Measurements from ENCODE around the gene FRMD4A. TPM values are rescaled to one million over a fixed set of nuclear protein-coding genes. Genes with fewer than 3 reads are reported as not detected.

FRMD4A gene
- total RNA-seq, 1 experiment from 2014 or later: 7.1 TPM

DNA sequence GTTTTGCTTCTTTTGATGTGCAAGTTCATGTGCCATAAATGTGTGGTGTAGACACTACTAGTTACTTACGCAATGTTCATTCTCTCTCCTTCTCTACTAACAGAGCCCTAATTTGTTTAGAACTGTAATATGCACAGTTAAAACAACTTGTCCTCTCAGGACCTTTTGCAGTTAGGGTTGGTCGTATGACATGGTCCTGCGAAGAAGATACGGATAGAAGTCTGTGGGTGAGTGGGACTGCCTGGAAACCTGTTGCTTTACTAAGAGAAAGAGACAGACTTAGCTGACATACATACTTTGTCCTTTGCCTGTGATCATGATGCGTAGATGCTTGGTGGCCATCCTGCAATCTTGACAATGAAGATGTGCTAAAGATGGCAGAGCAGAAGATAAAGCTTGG is 692.8 kb downstream of the FRMD4A start:
- ChIA-PET POLR2A (ENCODE audit: unreplicated experiment) (no interaction called here), CTCF (no interaction called here)
- H3K27me3 ChIP-seq (ENCODE audit: low read length): no peaks in the 10 kb centered on the region
- peaks cover 15% of the 10 kb centered on the region for H3K4me1 ChIP-seq (ENCODE audit: insufficient read depth, low read length)
- H2AFZ ChIP-seq (ENCODE audit: low read length): no peak overlapping the region
- ATAC-seq (no peak), DNase-seq (no peak)
- no peak overlapping the region for H3K4me3 ChIP-seq (ENCODE audit: low read length)
- H3K9me2 ChIP-seq (replicated peaks; ENCODE audit: low read length): no peaks in the 10 kb centered on the region
- intact Hi-C loops (cut with micrococcal nuclease): no loop called here
- H3K9ac ChIP-seq (ENCODE audit: low read length): no peak overlapping the region
- no peaks in the 10 kb centered on the region for H3K79me2 ChIP-seq (ENCODE audit: low read length)
- no peak overlapping the region for H3K27ac ChIP-seq (ENCODE audit: low read length)
- H4K20me1 ChIP-seq (ENCODE audit: low read length): no peaks in the 10 kb centered on the region
- TF ChIP-seq EZH2phosphoT487 (IDR thresholded peaks at IDR 0.05; ENCODE audit: borderline replicate concordance, low read length): no peak
- no peak for TF ChIP-seq CTCF (conservative IDR thresholded peaks at IDR 0.05; ENCODE audit: low read depth, low read length)
- TF ChIP-seq EZH2 (IDR thresholded peaks at IDR 0.05; ENCODE audit: low read length, unreplicated experiment): no peak
- H3F3A ChIP-seq (ENCODE audit: low read length, unreplicated experiment): no peaks in the 10 kb centered on the region
- H3K36me3 ChIP-seq (ENCODE audit: low read depth, low read length): peaks cover 9% of the 10 kb centered on the region
- no peak overlapping the region for H3K4me2 ChIP-seq (ENCODE audit: low read length)
- no TSS peak for BruUV-seq (replicated peaks)
- no peaks in the 10 kb centered on the region for H3K9me3 ChIP-seq (ENCODE audit: low read length)

GRCh38 chr10:13637303-13637856 is 693.3 kb downstream of the FRMD4A start:
- H3K36me3 ChIP-seq (ENCODE audit: low read depth, low read length): peaks cover 6% of the 10 kb centered on the region
- H3K9me3 ChIP-seq (ENCODE audit: low read length): no peaks in the 10 kb centered on the region
- no peak overlapping the region for H3K4me2 ChIP-seq (ENCODE audit: low read length)
- ChIA-PET POLR2A (ENCODE audit: unreplicated experiment) (no interaction called here), CTCF (no interaction called here)
- no peaks in the 10 kb centered on the region for H3K79me2 ChIP-seq (ENCODE audit: low read length)
- no peak overlapping the region for H3K9ac ChIP-seq (ENCODE audit: low read length)
- peaks cover 15% of the 10 kb centered on the region for H3K4me1 ChIP-seq (ENCODE audit: insufficient read depth, low read length)
- intact Hi-C loops (cut with micrococcal nuclease): no loop called here
- no peak overlapping the region for H3K4me3 ChIP-seq (ENCODE audit: low read length)
- H3K9me2 ChIP-seq (replicated peaks; ENCODE audit: low read length): no peaks in the 10 kb centered on the region
- TF ChIP-seq EZH2 (IDR thresholded peaks at IDR 0.05; ENCODE audit: low read length, unreplicated experiment) (no peak), CTCF (conservative IDR thresholded peaks at IDR 0.05; ENCODE audit: low read depth, low read length) (no peak), EZH2phosphoT487 (IDR thresholded peaks at IDR 0.05; ENCODE audit: borderline replicate concordance, low read length) (no peak)
- H4K20me1 ChIP-seq (ENCODE audit: low read length): no peaks in the 10 kb centered on the region
- peak; percentile 82 for ATAC-seq
- no peak overlapping the region for H2AFZ ChIP-seq (ENCODE audit: low read length)
- H3K27ac ChIP-seq (ENCODE audit: low read length): no peak overlapping the region
- H3K27me3 ChIP-seq (ENCODE audit: low read length): no peaks in the 10 kb centered on the region
- peak; percentile 29 for DNase-seq
- no TSS peak for BruUV-seq (replicated peaks)
- no peaks in the 10 kb centered on the region for H3F3A ChIP-seq (ENCODE audit: low read length, unreplicated experiment)

- Histone ChIP-seq H4K20me1 (ENCODE audit: low read length) (no peaks in the 10 kb centered on the region), H3K4me2 (ENCODE audit: low read length) (no peak overlapping the region), H3K9ac (ENCODE audit: low read length) (no peak overlapping the region), H2AFZ (ENCODE audit: low read length) (no peak overlapping the region), H3K27me3 (ENCODE audit: low read length) (no peaks in the 10 kb centered on the region), H3K4me3 (ENCODE audit: low read length) (no peak overlapping the region), H3K36me3 (ENCODE audit: low read depth, low read length) (no peaks in the 10 kb centered on the region; the same call in 1 of the 2 replicates), H3K4me1 (ENCODE audit: insufficient read depth, low read length) (peaks cover 15% of the 10 kb centered on the region), H3K27ac (ENCODE audit: low read length) (no peak overlapping the region), H3K9me3 (ENCODE audit: low read length) (no peaks in the 10 kb centered on the region), H3K9me2 (replicated peaks; ENCODE audit: low read length) (no peaks in the 10 kb centered on the region), H3F3A (ENCODE audit: low read length, unreplicated experiment) (no peaks in the 10 kb centered on the region), H3K79me2 (ENCODE audit: low read length) (no peaks in the 10 kb centered on the region)
- intact Hi-C loops (cut with micrococcal nuclease): no loop called here
- DNase-seq: no peak
- no peak for TF ChIP-seq EZH2phosphoT487 (IDR thresholded peaks at IDR 0.05; ENCODE audit: borderline replicate concordance, low read length)
- no peak for TF ChIP-seq EZH2 (IDR thresholded peaks at IDR 0.05; ENCODE audit: low read length, unreplicated experiment)
- no peak for TF ChIP-seq CTCF (conservative IDR thresholded peaks at IDR 0.05; ENCODE audit: low read depth, low read length)
- BruUV-seq (replicated peaks): no TSS peak
- ChIA-PET POLR2A (ENCODE audit: unreplicated experiment) (no interaction called here), CTCF (no interaction called here)
- ATAC-seq: peak; percentile 13; the same call in 1 of the 2 replicates
These were observed 693.9 kb downstream of the FRMD4A start for GRCh38 chr10:13636776-13637175.
